CMK (cell line): ENCODE data around the gene ART5.

Experiments used
- DNase-seq: peaks from one replicate; pipeline ENCODE4 v3.0.0-alpha.2; 2010; ENCODE audit warnings: low read depth

Gene ART5, protein sequence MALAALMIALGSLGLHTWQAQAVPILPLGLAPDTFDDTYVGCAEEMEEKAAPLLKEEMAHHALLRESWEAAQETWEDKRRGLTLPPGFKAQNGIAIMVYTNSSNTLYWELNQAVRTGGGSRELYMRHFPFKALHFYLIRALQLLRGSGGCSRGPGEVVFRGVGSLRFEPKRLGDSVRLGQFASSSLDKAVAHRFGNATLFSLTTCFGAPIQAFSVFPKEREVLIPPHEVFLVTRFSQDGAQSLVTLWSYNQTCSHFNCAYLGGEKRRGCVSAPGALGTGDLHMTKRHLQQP

DNA sequence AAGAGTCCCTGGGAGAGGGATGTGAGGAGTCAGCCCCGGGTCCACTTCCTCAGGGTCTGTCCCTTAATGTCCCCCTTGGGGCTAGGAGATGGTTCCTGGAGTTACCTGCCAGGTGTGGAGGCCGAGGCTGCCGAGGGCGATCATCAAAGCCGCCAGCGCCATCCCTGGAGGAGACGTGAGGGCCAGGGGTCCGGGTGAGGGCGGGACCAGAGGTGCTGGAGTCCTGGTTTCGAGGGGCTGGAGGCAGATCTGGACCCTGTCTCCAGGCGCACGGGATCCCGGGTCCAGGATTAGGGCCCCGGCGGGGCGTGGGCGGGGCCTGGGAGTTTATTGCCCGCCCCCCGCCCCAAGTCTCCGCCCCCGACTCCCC, at the start of gene ART5:
Gene ART5, minus strand, starts transcription at position 292 of the 370 bp plus-strand sequence. Its CDS starts 130 bp downstream, at position 162.
- no peak for DNase-seq

DNA sequence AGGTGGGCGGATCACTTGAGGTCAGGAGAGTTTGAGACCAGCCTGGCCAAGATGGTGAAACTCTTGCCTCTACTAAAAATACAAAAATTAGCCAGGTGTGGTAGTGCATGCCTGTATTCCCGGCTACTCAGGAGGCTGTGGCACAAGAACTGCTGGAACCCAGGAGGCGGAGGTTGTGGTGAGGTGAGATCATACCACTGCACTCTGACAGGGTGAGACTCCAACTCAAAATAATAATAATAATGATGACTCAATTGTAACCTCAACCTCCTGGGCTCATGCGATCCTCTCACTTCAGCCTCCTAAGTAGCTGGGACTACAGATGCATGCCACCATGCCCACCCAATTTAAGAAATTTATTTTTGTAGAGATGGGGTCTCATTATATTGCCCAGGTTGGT, 45.0 kb upstream of the ART5 start:
- DNase-seq: no peak

DNA sequence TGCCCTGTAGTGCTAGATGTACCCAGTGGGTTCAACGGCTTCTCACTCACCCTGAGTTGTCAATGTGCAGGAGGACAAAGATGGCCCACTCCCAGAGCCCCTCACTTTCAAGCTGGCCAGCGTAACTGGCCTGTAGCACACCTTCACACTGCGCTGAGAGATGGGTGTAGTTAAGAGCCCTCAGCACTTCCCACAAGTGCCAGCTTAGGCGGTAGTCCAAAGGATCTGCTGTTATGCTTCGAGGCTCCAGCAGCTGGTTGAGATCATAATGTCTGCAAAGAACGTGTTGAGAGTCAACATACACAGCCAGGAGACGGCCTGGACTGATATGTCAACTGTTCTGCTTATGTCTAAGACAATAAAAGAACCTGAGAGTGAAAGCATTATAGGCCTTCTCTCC, 44.1 kb upstream of the ART5 start:
- no peak for DNase-seq

DNA sequence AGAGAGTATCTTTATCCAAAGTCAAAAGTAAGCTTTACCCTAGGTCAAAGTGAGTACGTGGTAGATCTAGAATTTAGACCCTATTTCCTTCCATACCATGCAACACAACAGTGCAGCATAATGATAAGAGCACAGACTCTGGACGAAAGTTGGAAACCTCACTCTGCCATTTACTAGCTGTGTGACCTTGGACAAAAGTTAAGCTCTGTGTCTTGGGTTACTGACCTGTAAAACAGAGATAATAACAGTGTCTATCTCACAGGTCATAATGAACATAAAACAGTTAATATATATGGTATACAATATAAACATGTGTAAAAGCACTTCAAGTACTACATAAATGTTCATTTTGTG, 43.0 kb upstream of the ART5 start:
- DNase-seq: no peak

DNA sequence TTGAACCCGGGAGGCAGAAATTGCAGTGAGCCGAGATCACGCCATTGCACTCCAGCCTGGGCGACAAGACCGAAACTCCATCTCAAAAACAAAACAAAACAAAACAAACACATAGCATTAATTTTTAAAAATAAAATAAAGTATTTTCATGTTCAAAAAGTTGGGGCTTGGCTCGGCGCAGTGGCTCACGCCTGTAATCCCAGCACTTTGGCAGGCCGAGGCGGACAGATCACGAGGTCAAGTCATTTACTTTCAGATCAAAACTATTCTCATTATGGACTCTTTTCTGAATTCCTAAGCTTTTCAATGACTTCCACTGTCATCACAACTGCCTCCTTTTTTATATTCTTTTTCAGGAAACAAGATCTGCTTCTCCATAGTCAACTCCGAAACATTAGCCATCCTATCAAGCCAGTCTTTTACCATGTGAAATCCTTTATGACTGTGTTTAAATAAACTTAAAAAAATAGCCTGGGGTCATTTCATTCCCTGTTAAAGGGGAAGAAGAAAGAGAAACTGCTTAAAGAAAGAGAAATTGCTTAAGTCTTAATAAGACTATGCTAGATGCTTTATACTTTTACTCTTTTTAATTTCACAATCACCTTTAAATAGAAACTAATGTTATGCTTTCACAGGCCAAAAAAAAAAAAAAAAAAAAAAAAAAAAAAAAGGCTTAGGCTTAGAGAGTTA, 42.5 kb upstream of the ART5 start:
- no peak for DNase-seq

DNA sequence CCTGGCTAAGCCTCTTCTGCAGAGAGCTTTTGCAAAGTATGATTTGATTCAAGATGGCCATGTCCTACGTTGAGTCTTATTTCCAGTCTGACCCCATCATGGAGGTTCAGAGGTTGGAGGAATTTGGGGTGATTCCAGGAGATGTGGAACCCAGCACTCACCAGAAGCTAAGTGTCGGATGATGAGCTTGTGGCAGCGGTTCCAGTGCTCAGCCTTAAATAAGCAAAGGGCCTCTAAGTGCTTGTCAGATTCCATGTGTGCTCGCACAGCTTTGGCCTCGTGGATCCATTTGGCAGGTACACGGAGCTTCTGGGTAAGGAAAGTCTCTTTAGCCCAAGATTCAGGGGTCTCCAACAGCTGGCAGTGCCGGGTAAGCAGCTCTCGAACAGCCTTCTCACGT, 41.2 kb upstream of the ART5 start:
- no peak for DNase-seq

DNA sequence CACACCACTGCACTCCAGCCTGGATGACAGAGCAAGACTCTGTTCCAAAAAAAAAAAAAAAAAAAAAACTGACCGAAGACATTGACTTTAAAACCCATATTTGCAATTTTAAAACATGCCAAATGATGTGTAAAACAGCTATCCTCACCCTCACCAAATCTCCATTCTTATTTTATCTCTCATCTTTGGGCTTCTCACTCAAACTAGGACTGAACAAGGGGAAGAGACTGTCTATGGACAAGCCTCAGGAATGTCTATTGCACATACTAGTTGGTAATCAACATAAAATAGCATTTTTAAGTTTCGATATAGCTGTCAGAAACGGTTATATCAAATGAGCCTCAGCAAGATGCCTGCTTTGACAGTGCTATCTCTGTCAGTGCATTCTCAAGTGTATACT, 37.3 kb upstream of the ART5 start:
- no peak for DNase-seq

DNA sequence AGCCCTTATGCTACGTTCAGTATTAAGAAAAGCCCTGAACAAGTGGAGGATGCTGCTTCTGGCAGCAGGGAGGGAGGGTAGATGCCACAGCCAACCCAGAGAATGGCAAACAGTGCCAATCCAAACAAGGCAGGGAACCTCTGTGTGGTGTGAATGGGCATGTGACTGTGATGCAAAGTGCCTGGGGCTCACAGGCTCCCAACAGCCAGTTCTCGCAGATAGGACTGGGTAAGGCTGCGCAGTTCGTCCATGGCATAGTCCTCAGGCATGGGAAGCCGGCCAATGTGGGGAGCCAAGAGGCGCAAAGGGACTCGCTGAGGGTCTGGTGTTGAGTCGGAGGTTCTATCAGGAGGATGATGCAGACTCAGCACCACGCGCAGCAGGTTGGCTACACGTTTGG, 34.2 kb upstream of the ART5 start:
- DNase-seq: no peak

DNA sequence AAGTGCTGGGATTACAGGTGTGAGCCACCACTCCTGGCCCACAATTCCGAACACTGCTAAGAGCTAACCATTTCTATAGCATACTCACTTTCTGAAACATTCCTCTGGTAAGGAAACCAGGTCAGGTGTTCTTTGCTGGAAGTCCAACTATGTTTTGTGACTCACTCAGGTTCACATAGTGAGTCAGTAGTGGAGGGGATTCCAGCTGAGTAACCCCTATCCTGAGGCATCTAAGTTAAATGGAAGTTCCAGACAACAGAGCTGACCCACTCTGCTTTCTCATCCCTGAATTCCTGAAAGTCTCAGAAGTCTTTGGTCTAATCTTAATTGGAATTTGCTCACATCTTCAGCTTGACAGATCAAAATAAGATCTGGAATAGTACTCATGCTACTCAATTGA, 32.4 kb upstream of the ART5 start:
- DNase-seq: no peak

DNA sequence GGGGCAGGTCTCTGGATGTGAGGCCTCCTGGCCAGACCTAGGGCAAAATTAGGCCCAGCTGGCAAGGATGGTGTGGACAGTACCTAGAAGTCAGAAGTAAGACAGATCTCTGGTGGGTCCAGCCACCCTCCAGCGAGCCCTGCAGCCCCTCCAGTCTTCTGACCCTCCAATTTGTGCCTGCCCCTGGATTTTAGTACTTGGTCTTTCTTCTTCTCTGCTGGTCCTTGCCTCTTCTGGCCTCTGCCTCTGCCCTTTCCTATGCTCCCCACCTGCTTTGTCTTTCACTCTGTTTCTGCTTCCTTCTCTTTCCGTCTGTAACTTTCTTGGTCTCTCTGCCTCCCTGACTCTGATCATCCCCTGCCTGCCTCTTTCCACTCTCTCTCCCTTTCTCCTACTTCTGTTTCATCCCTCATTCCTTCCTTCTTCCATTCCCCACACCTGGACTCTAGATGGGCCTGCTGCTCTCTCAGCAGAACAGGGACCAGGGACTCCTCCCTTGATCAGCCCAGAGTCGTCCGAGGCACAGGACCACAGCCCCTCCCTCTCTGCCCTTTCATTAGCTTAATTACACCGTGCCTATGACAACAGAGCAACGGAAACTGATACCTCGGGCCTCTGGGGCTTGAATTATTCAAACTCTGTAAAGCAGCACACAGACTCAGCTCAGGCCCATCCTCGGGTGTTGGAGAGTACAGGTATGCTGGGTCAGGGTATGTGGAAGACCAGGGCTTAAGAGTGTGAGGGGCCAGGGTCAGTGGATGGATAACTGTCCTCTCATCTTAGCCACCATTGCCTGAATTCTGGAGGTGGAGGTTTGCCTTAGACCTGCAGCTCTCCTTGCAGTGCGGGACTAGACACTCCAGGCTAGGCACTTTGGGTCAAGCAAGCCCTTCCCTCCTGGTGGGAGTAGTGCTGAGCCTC, 29.8 kb upstream of the ART5 start, which contains the start of gene CHRNA10:
Gene CHRNA10, minus strand, starts transcription at position 51 of the 921 bp plus-strand sequence. CDS start 72 bp downstream, outside the sequence.
- no peak for DNase-seq

DNA sequence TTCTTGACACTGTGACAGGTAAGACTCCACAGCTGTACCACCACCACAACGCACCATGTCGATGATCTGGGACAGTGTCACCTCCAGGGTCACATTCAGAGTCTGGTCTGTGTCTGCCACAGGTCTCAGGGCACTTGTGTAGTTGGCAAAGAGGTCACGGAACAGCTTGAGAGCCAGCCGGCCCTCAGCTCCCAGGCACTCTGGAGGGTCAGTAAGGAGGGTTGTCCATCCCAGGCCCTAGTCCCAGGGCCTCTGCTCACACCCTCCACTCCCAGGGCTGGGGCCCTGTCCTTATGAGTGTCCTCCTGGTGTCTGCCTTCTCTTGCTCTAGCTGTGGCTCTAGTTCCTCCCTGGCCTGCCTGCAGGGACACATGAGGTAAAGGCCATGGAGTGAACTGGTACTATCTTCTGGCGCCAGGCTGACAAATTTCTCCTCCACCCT, 28.0 kb upstream of the ART5 start:
- no peak for DNase-seq

DNA sequence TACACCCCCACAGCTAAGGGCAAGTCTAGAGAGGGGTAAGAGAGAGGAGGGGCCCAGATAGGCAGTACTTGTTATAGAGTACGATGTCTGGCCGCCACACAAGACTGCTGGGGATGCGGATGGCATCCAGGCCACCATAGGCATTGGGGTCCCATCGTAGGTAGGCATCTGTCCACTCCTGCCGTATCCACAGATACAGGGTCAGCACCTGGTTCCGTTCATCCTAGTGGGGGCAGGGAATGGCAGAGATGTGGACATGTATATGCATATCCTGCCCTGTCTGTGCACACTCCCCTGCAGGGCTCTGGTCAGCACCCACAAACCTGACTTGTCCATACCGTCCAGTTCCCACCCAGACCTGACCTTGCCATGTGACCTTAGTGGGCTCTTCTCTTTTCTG, 27.3 kb upstream of the ART5 start:
- DNase-seq: no peak

DNA sequence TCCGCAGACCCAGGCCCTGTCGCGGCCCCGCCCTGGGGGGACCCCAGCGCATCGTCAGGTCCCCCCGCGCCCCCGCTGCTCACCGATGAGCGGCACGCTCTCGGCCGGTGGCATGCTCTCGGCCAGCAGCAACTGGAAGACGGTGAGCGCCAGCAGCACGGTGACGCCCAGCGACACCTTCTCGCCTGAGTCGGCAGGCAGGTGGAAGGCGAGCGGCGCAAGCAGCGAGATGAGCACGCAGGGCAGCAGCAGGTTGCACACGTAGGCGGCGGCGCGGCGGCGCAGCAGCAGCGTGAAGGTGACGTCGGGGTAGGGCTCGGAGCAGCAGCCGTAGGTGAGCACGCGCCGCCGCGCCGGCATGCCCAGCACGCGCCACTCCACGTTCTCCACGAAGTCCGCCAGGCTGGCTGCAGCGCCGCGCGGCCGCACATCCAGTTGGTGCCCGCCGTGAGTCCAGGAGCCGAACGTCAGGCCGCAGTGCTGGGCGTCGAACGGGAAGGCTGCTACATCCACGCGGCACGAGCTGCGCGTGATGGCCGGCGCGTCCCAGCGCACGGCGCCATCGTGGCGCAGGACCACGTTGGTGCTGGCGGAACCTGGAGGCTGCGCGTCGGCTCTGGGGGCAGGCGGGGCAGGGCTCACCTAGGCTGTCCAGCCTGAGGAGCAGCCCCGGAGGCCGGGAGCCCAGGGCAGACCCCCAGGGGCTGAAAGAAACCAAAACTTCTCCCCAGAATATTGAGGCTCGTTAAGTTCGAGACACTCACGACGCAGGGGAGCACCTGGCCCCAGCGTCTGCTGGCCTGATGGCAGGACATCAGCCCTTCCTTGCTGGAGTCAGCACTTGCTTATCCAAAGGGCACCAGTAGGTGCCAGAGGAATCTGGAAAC, 25.6 kb upstream of the ART5 start:
- no peak for DNase-seq

DNA sequence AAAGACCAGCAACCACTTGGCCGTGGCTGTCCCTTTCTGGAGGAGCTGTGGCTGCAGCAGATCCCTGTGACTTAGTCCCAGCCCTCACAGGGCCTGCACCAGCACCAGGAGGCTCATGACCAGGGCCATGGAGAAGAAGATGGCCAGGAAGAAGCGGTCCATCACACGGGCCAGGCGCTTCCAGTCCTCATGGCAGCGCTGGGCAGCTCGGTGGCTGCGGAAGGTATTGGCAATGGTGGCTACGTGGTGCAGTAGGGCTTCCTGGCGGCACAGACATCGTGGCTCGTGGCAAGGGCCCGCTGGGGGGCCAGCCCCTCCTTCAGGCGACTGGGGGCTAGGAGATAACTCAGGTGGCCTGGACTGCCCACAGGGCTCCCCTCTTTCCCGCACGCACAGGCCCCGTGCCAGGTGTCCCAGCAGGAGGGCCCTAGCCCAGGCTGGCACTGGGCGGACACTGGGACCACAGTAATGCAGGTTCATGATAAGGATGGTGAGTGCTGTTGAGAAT, 24.3 kb upstream of the ART5 start:
- no peak for DNase-seq

DNA sequence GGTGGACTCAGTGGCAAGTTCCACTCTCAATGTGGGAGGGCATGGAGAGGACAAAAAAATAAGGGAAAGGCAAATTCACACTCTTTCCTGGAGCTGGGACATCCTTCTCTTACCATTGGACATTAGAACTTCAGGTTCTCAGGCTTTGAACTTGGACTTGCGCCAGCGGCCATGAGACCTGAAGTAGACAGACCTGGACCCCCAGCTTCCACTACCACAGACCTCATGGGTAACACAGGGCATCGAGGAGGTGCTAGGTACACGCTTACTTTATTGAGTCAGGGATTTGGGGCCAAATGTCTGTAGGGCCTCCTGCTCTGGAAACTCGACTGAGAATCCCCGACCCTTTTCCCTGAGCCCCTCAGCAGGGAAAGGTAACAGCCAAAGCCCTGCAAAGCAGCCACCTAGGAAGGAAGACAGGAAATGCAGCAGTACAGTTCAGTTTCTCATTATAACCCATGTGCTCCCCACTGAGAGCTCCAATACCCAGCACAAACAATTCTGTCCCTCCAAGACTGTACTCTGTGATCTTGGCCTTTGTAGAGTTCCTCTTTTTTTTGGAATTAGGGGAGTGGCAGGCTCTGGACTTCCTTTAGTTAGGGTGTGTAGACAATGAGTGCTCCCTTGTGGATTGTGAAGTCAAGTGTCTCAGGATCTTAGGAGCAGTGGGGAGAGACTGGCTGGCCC, 23.7 kb upstream of the ART5 start:
- DNase-seq: no peak

DNA sequence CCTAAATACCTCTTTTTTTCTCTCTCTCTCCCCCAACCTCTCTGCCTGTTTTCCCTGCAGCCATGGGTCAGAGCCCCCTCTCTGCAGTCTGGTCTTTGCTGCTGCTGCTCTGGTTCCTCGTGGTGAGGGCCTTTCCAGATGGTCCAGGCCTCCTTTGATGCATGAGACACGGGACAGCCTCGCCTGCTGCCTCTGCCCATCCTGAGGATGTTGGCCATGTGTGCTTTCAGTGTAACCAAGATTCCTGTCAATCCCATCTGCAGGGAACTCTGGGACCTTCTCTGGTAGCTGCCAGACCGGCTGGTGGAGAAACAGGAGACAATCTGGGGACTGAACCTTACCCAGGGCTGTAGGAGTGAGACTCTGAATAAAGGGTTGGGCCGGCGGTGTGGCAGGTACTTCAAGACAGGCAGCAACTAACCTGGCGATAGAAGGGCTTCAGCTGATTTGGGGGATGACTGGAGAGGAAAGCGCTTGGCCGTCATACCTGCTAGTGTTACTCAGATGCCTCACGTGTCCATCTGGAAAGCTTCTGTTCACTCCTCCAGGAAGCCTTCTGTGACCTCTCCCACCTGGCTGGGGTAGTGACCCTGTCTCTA, 22.3 kb upstream of the ART5 start:
- no peak for DNase-seq

DNA sequence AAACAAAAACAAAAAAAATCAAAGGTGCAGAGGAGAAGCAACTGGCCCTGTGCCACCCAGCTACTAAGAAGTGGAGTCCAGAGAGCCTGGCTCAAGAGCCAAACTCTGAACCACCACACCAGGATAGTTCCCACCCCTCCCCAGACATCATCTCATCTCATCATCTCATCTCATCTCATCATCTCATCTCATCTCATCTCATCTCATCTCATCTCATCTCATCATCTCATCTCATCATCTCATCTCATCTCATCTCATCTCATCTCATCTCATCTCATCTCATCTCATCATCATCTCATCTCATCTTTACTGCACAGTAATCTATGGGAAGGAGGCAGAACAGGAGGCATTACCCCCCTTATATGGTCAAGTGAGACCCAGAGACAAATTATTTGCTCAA, 21.1 kb upstream of the ART5 start:
- DNase-seq: no peak

DNA sequence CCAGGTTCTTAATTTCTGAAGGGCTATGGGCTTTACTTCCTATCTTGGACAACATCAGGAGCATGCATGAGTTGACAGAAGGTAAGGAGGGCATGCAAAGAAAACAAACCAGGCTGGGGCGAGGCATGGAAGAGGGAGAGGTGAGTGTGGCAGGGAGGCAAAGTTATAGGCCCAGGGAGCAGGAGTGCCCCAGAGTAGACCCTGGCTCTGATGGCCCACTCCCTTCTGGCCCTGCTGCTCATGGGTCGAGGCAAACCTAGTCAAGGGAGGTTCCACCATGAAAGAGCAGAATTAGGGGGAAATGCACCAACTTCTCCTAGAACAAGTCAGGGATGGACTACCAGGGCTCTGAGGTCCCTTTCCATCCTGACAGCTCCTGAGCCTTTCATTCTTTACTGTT, 19.2 kb upstream of the ART5 start:
- no peak for DNase-seq

DNA sequence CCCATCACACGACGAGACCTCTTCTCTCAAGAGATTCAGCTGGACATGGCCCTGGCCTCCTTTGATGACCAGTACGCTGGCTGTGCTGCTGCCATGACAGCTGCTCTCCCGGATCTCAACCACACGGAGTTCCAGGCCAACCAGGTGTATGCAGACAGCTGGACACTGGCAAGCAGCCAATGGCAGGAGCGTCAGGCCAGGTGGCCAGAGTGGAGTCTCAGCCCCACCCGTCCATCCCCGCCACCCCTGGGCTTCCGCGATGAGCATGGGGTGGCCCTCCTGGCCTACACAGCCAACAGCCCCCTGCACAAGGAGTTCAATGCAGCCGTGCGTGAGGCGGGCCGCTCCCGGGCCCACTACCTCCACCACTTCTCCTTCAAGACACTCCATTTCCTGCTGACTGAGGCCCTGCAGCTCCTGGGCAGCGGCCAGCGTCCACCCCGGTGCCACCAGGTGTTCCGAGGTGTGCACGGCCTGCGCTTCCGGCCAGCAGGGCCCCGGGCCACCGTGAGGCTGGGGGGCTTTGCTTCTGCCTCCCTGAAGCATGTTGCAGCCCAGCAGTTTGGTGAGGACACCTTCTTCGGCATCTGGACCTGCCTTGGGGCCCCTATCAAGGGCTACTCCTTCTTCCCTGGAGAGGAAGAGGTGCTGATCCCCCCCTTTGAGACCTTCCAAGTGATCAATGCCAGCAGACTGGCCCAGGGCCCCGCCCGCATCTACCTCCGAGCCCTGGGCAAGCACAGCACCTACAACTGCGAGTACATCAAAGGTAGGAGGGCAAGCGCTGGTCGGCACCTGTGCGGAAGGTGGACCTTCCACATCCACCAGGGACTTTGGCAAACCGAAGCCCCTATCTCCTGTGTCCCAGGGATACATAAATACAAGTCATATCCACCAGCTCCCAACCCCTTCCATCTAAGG, 18.1 kb upstream of the ART5 start:
- no peak for DNase-seq
